Skeletal muscle cell (primary cell): Measurements from ENCODE around the gene TMEM187.
"Not testable (repeated sequence)": the region's sequence is repeated elsewhere in the genome, so short reads cannot be mapped to it uniquely, and the experiment has no call there.

Experiments used
- DNase-seq: peaks from one replicate; pipeline ENCODE4 v3.0.0-alpha.2; 2010; ENCODE audit warnings: low read depth
- H3K4me3 ChIP-seq: 2 replicates; pipeline ENCODE4 v1.5.1; 2011; ENCODE audit warnings: low read depth, mild to moderate bottlenecking, control low read depth, low read length, moderate library complexity

Gene TMEM187

DNA sequence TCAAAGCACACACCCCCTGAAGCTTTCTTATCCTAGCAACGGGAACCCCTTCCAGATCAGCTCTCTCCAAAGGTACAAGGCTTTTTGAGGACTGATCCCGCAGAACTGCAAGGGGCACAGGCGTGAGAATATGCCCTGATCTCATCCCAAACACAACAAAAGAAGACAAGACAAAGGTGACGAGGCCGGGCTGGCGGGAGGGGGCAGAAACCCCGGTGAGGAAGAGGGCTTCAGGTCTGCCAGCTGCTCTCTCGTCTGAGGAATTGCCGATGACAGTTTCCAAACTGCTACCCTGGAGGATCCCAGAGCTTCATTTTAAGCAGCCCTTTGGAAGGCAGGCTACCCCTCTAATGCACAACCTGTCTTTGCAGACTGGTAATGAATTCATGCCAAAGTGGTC, 4.3 kb upstream of the TMEM187 start:
- no peak for DNase-seq
- H3K4me3 ChIP-seq: peak overlapping the region; percentile 74

DNA sequence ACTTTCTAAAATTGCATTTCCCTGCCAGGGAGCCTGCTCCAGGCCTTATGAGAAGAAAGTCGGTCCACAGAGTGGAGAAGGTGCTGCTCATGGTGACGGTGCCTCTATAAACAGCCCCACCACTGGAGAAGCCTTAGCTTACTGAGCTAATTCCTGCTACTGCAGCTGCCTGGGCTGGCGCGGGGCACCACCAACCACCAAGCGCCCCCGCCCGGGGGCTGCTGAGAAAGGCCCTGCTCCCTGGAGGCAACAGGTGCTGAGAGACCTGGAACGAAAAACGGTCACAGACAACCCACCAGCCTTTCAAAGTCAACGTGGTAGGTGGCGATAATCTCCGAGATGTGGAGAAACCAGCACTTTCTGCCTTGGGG, 3.8 kb upstream of the TMEM187 start:
- peak overlapping the region; percentile 74 for H3K4me3 ChIP-seq
- DNase-seq: no peak

DNA sequence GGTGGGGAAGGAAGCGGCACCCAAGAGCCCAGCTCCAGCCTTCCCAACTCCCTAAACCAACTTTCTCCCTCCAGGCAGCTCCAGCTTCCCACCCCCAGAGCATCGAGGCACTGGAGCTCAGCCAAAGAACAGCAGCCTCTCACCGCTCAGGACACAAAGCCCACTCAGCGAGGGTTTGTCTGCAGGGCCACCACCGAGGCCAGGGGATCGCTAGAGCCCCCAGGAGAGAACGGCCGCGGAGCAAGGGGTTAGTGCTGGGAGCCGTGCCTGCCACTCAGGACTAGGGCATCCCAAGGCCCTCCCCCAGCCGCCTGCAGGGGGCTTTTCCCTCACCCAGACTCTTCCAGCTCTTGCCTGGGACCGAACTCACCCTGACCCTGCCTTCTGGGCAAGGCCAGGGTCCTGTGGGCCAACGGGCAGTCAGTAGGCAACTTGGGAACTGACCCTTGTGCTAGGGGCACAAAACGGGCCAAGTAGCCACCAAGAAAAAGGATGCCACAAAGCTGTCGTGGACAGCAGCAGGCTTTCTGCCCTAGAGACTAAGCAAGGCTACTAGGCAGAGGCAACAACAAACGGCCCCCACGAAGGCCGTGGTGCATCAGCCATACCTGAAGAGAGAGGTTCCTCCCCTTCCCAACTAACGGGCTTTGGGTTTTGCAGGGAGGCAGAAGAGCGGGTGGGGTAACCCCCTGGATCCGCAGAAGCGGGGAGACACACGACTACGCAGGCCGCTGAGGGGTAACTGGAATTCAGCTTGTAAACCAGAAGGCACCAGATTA, 3.2 kb upstream of the TMEM187 start:
- H3K4me3 ChIP-seq: peak overlapping the region; percentile 74
- no peak for DNase-seq

DNA sequence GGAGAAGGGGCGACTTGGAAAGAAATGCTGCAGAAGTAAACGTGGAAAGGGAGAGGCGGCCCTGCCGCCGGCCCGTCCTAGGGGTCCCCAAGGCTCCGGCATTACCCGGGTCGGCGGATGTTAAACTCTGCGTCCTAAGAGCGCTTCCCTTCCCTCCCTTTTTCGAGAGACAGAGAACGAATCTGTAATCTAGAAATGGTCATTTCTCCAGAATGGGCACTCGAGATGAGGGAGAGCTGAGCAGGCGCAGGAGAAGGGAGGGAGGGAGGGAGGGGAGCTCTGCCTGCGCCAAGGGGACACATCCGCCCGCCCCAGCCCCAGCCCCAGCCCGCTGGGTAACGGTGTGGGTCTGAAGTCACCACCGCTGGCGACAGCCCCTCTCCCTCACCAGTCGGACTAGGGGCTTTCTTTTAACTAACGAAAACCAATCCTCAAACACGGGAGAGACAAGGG, 2.6 kb upstream of the TMEM187 start:
- peak overlapping the region; percentile 74 for H3K4me3 ChIP-seq
- DNase-seq: no peak

DNA sequence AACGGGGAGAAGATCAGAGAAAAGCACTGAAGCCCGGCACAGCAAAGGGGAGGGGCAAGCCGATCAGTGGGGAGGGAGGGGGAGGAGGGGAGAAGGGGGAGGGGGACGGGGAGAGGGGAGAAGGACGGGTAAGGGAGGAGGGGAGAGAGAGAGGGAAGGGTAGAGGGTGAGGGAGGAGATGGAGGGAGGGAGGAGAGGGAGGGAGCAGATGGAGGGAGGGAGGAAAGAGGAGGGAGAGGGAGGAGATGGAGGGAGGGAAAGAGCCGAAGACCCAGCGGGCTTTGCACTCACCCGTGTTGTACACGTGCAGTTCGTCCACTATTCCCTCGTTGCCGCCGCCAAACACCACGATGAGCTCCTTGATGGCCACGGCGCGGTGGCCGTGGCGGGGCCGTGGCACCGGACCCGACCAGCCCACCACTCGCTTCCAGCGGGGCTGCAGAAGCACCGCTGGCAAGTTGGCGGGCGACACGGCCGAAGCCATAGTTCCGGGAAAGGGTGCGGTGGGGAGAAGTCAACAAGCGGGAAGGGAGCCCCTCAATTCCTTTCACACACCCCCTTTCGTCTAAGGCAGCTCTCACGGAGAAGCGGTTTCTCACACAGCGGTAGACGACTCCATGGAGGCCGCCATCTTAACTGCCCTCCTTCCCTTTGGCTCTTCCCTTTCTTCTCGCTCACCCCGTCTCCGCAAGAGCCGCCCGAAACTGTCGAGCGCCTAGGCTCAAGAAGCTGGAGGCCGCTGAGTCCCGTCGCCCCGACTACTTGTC, 2.0 kb upstream of the TMEM187 start:
- H3K4me3 ChIP-seq: peak overlapping the region; percentile 74
- peak; percentile 69 for DNase-seq

DNA sequence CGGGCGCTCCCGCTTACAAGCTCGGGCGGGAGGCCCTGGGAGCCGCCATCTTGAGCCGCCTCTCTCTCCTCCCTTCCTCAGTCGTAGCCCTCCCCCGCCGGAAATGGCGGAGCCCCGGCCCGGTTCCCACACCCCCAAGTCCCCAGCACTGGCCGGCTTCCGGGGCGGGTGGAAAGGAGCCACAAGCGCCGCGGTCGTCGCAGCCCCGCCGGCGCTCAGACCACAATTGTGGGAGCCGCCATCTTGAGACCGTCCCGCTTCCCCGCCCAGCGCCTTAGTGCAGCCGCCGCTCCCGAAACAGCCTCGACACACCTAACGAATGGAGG, 1.5 kb upstream of the TMEM187 start:
- peak overlapping the region; percentile 74 for H3K4me3 ChIP-seq
- peak; percentile 64 for DNase-seq

DNA sequence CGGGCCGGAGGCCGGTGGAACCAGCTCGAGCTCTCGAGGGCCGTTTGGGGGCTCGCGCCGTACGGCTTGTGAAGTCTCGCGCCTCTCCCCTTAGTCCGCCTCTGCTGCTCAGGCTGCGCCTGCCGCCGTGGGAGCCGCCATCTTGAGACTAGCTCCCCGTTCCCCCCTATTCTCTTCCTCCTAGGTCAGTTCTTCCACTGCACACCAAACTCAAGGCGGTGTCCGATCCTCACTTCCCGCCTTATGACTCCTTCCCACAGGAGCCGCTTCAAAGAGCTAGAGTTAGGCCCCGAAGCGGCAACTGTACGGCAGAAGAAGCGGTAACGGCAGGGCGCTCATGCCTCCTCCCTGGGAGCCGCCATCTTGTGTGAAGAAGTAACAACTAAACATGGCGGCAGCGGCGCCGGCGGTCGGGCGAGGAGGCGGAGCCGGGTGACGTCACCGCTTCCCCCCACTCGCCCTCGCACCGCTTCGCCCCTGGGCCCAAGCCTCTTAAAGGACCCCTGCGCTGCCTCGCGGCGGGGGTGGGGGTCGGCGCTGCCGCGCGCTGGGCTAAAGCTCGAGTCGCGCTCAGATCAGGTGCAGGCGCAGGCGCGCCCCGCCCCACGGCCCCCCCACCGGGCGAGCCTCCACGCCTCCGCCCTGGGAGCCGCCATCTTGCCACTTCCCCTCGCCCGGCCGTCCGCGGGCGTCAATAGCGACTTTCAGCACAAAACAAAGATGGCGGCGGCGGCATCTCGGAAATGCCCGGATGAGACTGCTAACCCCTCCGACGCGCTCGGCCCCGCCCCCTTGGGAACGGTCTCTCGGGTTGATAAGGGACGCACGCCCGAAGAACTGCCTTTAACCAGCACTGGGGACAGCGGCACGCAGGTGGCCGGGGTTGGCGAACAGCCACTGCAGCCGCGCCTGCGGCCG, 845 bp upstream of the TMEM187 start, which contains the start of gene HCFC1:
Gene HCFC1 (minus strand): TSS at position 369 of the 918 bp plus-strand sequence. CDS start 978 bp downstream, outside the sequence.
- peak; percentile 64 for DNase-seq
- peak within 1 kb of the TSS; percentile 74 for H3K4me3 ChIP-seq

DNA sequence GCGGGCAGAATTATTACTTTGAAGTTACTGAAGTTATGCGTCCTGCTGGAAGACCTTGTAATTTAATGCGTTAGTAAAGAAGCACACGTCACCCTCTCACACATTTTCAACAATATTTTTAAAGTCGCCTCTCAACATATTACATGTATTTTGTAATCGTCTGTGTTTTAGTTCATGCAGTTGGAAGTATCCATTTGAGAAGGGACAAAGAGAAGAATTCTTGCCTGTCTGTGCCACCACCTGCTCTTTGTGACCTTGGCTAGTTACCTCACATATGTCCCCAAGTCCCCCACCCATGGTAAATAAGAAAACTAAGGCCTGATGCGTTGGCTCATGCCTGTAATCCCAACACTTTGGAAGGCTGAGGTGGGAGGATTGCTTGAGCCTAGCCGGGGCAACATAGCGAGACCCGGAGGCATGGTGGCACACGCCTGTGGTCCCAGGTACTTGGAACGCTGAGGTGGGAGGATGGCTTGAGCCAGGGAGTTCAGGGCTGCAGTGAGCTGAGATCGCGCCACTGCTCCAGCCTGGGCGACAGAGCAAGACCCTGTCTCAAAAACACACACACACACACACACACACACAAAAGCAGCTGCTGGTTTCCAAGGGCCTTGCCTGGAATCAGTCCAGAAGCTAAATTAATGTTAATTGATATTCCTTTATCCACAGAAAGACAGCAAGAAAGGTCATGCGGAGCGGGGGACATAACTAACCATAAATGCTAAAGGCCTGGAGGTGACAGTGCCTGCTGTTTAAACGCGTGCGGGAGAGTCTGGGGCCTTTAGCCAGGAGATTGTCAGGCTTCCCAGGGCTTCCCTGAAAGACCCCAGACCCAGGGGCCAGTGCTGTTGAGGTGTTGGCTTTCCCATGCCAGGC, 811 bp downstream of the TMEM187 start:
- DNase-seq: no peak
- peak overlapping the region; percentile 52 for H3K4me3 ChIP-seq

DNA sequence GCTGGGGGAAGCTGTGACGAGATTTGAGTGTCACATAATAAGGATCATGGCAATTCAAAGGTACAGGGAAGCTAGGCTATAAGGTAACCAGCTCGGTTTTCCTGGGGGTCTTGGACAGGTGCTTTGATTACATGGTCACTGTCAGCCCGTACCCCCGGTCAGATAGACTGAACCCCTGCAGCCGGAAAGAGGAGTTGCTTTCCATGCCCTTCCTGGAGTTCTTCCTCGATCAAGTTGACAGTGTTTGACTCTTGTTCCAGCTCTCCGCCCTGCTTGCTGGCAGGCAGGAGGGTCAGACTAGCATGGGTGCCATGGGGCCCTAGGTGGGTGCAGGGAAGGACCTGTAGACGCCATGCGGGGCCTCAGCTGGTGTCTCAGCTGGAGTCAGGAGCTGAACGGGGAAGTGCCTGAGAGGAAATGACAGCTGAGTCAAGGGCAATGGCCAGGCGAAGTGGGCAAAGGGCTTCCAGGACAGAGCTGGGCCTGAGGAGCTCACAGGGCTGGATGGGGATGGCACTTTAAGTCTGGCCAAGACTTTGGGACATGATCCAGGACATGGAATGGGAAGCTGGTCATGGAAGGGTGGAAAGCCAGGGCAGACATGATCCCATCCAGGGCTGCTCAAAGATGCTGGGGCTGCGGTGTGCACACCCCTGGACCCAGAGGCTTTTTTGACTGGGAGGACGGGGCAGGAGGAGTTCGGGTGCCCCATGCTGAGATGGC, 1.6 kb downstream of the TMEM187 start:
- H3K4me3 ChIP-seq: no peak overlapping the region
- DNase-seq: no peak

DNA sequence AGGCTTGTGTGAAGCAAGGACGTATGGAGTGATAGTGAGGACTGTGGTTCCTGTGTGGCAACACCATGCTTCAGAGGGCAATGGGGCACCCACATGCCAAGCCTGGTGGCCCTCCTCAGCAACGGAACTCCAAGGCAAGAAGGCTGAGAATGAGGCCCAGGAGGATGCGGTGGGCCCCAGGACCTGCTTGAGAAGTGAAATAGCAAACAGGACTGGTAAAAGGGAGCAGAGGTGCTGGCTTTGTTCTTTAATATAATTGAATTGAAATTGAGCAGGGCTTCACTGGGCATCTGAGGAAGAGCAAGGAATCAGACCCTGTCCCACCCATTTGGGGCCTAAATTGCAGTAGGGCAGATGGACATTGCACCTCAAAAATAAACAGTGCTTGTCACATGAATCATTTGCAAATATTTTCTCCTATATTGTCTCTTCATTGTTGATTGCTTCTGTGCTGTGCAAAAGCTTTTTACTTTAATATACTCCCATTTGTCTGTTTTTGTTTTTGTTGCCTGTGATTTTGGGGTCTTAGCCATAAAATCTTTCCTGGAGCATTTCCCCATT, 2.3 kb downstream of the TMEM187 start:
- DNase-seq: no peak
- no peak overlapping the region for H3K4me3 ChIP-seq

DNA sequence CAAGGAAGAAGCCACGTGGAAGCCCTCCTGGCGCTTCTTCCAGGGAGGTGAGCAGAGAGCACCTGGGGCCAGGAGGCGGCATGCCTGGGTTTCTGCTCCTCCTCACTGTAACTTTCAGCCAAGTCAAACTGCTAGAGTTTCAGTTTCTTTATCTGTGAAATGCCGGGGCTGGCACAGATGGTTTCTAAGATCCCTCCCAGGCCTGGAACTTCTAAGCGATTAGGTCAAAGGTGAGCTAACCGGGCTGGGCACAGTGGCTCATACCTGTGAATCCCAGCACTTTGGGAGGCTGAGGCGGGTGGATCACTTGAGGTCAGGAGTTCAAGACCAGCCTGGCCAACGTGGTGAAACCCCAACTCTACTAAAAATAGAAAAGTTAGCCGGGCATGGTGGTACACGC, 7.8 kb downstream of the TMEM187 start:
- not testable (repeated sequence) for DNase-seq, H3K4me3 ChIP-seq

DNA sequence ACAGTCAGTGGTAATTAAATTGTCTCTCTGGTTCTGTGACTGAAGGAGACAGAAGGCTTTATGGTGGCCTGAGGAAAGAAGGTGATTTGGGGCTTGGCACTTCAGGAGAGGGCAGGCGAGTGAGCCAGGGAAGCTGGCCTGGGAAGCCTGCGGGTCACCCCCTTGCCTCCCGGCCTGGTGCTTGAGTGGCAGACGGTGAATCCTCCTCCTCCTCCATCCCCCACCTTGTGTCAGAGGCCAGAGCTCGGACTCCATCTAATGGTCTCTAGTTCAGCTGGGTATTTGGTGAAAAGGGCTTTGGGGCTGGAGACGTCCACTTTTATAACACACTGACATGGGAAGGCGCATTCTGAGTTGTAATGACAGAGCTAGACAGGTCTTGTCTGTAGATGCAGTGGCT, 8.7 kb downstream of the TMEM187 start:
- no peak for DNase-seq
- H3K4me3 ChIP-seq: no peak overlapping the region

DNA sequence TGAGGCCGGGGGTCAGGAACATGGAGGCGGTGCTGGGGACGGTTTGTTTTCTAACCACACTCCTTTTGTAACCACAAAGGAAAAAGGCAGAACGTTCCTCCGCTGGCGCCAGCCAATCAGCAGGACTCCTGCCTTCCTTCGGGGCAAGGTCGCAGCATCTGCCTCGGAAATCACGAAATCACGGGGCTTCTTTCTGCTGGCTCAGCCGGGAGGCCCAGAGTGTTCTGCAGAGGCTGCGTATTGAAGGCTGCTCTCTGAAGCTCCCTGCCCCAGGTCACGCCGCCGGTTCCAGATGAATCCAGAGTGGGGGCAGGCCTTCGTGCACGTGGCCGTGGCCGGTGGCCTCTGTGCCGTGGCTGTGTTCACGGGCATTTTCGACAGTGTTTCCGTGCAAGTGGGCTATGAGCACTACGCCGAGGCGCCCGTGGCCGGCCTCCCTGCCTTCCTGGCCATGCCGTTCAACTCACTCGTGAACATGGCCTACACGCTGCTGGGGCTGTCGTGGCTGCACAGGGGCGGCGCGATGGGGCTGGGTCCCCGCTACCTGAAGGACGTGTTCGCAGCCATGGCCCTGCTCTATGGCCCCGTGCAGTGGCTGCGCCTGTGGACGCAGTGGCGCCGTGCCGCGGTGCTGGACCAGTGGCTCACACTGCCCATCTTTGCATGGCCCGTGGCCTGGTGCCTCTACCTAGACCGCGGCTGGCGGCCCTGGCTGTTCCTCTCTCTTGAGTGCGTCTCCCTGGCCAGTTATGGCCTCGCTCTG, 9.4 kb downstream of the TMEM187 start:
- no peak for DNase-seq
- no peak overlapping the region for H3K4me3 ChIP-seq

DNA sequence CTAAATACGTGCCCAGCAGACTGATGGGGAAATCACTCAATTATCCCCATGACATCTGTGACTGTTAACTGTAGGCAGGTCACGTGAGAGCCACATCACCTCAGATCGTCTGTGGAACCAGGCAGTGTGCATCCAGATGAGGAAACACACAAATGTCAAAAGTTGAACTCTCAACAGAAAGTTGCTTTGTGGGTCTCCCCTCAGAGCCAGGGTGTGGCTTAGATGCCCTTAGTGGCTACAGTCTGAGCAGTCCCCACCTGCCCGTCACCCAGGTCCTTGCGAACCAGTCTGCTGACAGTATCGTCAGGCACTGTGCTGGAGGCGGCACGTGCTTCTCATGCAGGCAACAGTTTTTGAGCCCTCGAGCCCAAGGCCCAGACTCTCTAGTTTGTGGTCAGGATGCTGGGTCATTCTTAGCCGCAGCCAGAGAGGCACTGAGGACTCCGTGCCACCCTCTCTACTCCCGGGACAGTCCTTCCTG, 10.8 kb downstream of the TMEM187 start:
- DNase-seq: no peak
- no peak overlapping the region for H3K4me3 ChIP-seq

DNA sequence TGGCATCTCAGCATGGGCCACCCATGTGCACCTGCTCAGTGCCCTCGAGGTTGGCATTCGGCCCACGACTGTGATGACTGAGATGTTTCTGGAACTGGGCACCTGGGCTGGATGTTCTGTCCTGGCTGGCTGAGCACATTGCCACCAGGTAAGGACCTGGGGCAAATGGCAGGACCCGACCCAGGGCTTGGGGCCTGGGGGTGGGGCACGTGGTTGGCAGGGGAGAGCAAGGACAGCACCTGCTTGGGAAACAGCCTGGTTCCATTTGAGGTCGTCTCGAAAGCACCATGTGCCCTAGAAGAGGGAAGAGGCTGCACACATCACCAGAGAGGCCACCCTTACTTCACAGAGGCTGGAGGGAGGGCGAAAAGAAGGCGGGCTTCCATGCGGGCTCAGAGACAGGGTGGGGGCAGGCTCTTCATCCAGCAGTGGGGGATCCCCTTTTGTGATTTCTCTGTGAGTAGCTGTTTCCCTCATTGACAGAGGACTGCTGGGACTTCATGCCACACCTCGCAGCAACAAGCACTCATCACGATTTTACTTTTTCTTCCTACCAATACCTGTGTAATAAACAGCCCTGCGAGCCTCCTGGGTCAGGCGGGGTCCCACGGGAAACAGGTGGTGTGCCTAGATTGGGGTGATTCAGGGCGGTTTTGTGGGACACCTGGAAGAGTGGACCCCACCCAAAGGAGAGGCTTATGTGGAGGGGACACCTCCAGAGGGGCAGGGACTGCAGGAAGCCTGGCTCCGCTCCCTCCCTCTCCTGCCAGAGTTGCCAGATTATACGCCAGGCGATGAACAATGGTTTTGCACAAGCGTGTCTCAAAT, 12.0 kb downstream of the TMEM187 start:
- H3K4me3 ChIP-seq: no peak overlapping the region
- DNase-seq: no peak

DNA sequence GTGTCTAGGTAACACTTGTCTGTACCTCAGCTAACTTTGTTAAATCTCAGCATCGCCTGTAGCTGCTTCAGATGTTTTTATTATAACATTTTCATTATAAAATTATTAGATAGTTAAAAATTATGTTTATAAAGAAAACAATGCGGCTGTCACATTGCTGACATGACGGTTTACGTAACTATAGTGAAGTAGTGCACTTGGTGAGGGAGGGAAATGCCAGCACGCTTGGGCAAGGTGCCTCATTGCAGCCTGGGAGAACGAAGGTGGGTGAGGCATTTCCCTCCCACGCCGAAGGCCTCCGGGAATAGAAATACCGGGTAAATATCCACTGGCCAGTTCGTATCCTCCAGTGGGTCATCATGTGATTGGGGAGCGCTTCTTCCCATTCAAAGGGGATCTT, 15.9 kb downstream of the TMEM187 start:
- no peak overlapping the region for H3K4me3 ChIP-seq
- DNase-seq: no peak
